PC-3 (cell line): ENCODE measurements around the gene GHDC.

Experiments
- EZH2 ChIP-seq: fragments of 300-600 bp; sonication (generic); IDR thresholded peaks from one replicate; pipeline ENCODE4 v1.6.1; 2017; ENCODE audit warnings: antibody characterized with exemption, mild to moderate bottlenecking, low read length; ENCODE audit not compliant: unreplicated experiment
- EZH2phosphoT487 ChIP-seq: fragments of 300-600 bp; sonication (generic); IDR thresholded peaks from 2 replicates; pipeline ENCODE4 v1.6.1; 2018; ENCODE audit warnings: mild to moderate bottlenecking, antibody characterized with exemption, low read length, borderline replicate concordance
- TF ChIP-seq, protein P1 (sequence below): fragments of 300-600 bp; sonication (generic); conservative IDR thresholded peaks from 2 replicates; pipeline ENCODE4 v1.5.1; 2017; ENCODE audit warnings: antibody characterized with exemption, low read depth, mild to moderate bottlenecking, low read length

DNA sequence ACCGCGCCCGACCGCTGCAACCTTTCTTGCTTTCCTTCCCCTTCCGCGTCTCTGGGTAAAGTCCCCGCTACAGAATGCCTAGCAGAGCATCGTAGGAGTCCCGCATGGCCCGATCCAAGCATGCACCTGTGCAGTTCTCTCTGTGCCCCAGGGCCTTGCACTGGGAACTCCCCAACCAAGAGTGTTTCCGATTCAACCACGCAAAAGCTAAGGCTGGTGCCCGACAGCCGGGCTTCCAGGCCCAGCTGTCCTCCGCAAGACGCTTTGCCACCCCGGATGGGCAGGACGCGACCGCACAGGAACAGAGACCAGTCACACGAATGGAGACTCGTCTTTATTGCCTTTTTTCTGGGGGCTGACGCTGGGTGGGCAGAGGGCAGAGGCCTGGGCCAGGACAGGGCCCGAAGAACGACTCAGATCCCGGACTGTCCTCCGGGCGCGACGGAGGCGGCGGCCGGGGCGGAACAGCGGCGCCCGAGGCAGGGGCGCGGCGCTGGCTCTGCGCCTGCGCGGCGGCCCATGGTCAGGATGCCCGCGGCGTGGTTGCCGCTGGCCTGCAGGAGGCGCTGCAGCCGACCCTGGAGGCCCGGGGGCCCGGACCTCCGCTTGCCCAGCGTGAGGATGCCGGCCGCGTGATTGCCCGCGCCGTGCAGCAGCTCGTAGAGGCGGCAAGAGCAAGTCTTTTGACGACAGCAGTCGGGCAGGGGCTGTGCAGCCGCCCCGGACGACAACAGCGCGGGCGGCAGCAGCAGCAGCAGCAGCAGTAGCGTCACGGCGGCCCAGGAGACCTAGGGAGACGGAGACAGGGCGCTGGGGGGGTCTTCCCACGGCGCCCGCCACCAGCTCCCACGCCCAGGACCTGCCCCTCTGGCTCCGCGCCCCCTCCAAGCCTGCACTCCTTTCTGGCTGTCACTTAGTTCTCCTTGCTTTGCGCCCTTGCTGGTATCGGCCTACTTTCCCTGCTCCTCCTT, 10.3 kb downstream of the GHDC start:
- TF ChIP-seq, protein P1, sequence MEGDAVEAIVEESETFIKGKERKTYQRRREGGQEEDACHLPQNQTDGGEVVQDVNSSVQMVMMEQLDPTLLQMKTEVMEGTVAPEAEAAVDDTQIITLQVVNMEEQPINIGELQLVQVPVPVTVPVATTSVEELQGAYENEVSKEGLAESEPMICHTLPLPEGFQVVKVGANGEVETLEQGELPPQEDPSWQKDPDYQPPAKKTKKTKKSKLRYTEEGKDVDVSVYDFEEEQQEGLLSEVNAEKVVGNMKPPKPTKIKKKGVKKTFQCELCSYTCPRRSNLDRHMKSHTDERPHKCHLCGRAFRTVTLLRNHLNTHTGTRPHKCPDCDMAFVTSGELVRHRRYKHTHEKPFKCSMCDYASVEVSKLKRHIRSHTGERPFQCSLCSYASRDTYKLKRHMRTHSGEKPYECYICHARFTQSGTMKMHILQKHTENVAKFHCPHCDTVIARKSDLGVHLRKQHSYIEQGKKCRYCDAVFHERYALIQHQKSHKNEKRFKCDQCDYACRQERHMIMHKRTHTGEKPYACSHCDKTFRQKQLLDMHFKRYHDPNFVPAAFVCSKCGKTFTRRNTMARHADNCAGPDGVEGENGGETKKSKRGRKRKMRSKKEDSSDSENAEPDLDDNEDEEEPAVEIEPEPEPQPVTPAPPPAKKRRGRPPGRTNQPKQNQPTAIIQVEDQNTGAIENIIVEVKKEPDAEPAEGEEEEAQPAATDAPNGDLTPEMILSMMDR, result no peak
- TF ChIP-seq EZH2 (no peak), EZH2phosphoT487 (no peak)
